Endothelial cell of umbilical vein (primary cell): ENCODE data around the gene TSC22D1. TPM values are rescaled to one million over a fixed set of nuclear protein-coding genes. Genes with fewer than 3 reads are reported as not detected.

ENCODE experiments used
- BruUV-seq: library from RNA; stranded (reverse); fragments of 400-500 nt; replicated peaks from 2 replicates; lab custom pipeline; 2021; lab: Mats Ljungman, UMichigan
- CTCF ChIA-PET: fragments of 300-600, 350-600 bp; sonication (Branson Sonifier 250); formaldehyde crosslinking; loops from one replicate; lab custom pipeline; 2021; ENCODE audit warnings: antibody characterized with exemption, inconsistent platforms; lab: Charles Lee
- POLR2A ChIA-PET: fragments of 300-600, 350-600 bp; sonication (Branson Sonifier 250); formaldehyde crosslinking; loops from one replicate; lab custom pipeline; 2021; ENCODE audit warnings: antibody characterized with exemption, inconsistent platforms; lab: Charles Lee
- DNase-seq: peaks from one replicate; pipeline ENCODE4 v3.0.0-alpha.2; 2011; ENCODE audit warnings: low read depth, low spot score
- FAIRE-seq: peaks from 2 replicates; lab custom pipeline; 2011; peaks lifted over from hg19 to GRCh38; lab: Jason Lieb, UNC
- H2AFZ ChIP-seq: 2 replicates; pipeline ENCODE4 v1.6.0; 2012; ENCODE audit warnings: low read depth, low read length, control low read depth, inconsistent platforms
- H3K27ac ChIP-seq: 2 replicates; pipeline ENCODE4 v1.5.1; 2011; ENCODE audit warnings: low read depth, mild to moderate bottlenecking, control low read depth, low read length, moderate library complexity; ENCODE audit not compliant: insufficient read depth
- H3K27me3 ChIP-seq, 2 experiments: 2 replicates each; pipeline versions ENCODE4 v1.6.0 to v1.6.1; 2011; ENCODE audit warnings: low read length in 2 of 2, mixed read lengths in 1 of 2; ENCODE audit not compliant: control insufficient read depth in 2 of 2, insufficient read depth in 2 of 2
- H3K36me3 ChIP-seq, 2 experiments: 2 replicates in 1 of 2; 3 replicates in 1 of 2; pipeline ENCODE4 v1.5.1; 2011; ENCODE audit warnings: low read length in 2 of 2, mild to moderate bottlenecking in 1 of 2, moderate library complexity in 1 of 2; ENCODE audit not compliant: control insufficient read depth in 2 of 2, insufficient read depth in 2 of 2; ENCODE audit errors: extremely low read depth in 1 of 2
- H3K4me1 ChIP-seq: 3 replicates; pipeline ENCODE4 v1.5.1; 2011; ENCODE audit warnings: mild to moderate bottlenecking, low read length; ENCODE audit not compliant: control insufficient read depth, insufficient read depth; ENCODE audit errors: extremely low read depth
- H3K4me2 ChIP-seq: 2 replicates; pipeline ENCODE4 v1.6.1; 2011; ENCODE audit warnings: low read length, control low read depth, mixed read lengths; ENCODE audit not compliant: insufficient read depth
- H3K4me3 ChIP-seq, 3 experiments: fragments of 200-600 bp in 1 of 3; sonication (generic), shearing (Covaris generic) in 1 of 3; replicated peaks in 1 of 3; 2 replicates each; pipeline ENCODE4 v1.5.1; 2011 to 2016; ENCODE audit warnings: control low read depth in 3 of 3, low read length in 3 of 3, mild to moderate bottlenecking in 2 of 3, inconsistent platforms in 1 of 3, low read depth in 1 of 3, moderate library complexity in 1 of 3; ENCODE audit not compliant: insufficient read depth in 1 of 3
- H3K79me2 ChIP-seq: 2 replicates; pipeline ENCODE4 v1.6.0; 2012; ENCODE audit warnings: low read length, inconsistent platforms; ENCODE audit not compliant: control insufficient read depth, insufficient read depth
- H3K9ac ChIP-seq: replicated peaks from 2 replicates; pipeline ENCODE3; 2011; ENCODE audit warnings: low read length, control low read depth; ENCODE audit not compliant: insufficient read depth; ENCODE audit errors: extremely low read depth
- H3K9me1 ChIP-seq: replicated peaks from 3 replicates; pipeline ENCODE4 v1.6.0; 2011; ENCODE audit warnings: mild to moderate bottlenecking, low read length; ENCODE audit not compliant: control insufficient read depth, insufficient read depth; ENCODE audit errors: extremely low read depth
- H3K9me3 ChIP-seq: replicated peaks from 2 replicates; pipeline ENCODE4 v1.5.1; 2012; ENCODE audit warnings: low read length, inconsistent platforms; ENCODE audit not compliant: control insufficient read depth, insufficient read depth
- H4K20me1 ChIP-seq: replicated peaks from 2 replicates; pipeline ENCODE3; 2011; ENCODE audit warnings: mild to moderate bottlenecking, low read length; ENCODE audit not compliant: control insufficient read depth, insufficient read depth; ENCODE audit errors: extremely low read depth
- EZH2 ChIP-seq: IDR thresholded peaks from 2 replicates; pipeline ENCODE4 v1.6.1; 2012; ENCODE audit warnings: borderline replicate concordance, low read depth, mild to moderate bottlenecking, moderate library complexity, low read length, inconsistent platforms; ENCODE audit not compliant: severe bottlenecking
- FOS ChIP-seq: IDR thresholded peaks from 2 replicates; pipeline ENCODE4 v1.6.1; 2011; ENCODE audit warnings: mild to moderate bottlenecking, low read length, moderate library complexity, borderline replicate concordance; ENCODE audit not compliant: insufficient read depth
- JUN ChIP-seq: IDR thresholded peaks from 2 replicates; pipeline ENCODE4 v1.6.1; 2011; ENCODE audit warnings: borderline replicate concordance, low read depth; ENCODE audit not compliant: insufficient read length, insufficient read depth
- MYC ChIP-seq: IDR thresholded peaks from one replicate; pipeline ENCODE4 v1.6.1; 2011; ENCODE audit warnings: mild to moderate bottlenecking, low read depth, low read length
- dilution Hi-C: fragments of 300-500 bp; cut with MboI; formaldehyde crosslinking; loops from one replicate; pipeline ENCODE4 v1.15.0; 2019; ENCODE audit warnings: low sequenced_read_pairs; ENCODE audit not compliant: extremely low pct_ligation_motif_present
- intact Hi-C: fragments of 100-400 bp; cut with micrococcal nuclease; formaldehyde crosslinking; loops from one replicate; pipeline ENCODE4 v1.10.0; 2022
- polyA plus RNA-seq, 4 experiments: library from polyadenylated mRNA; depleted of rRNA in 3 of 4; stranded (reverse) in 3 of 4; unstranded in 1 of 4; fragments of >200 nt; gene quantifications; 2 replicates each; pipeline versions ENCODE4 v1.2.1 to v1.2.3, GENCODE V29; 2011 to 2012; ENCODE audit warnings: missing spikeins in 1 of 4
- total RNA-seq: library from RNA; stranded (reverse); gene quantifications from 2 replicates; pipeline ENCODE4 v1.2.3, GENCODE V29; 2021
- TF ChIP-seq, protein P1 (sequence below): IDR thresholded peaks from 2 replicates; pipeline ENCODE4 v1.6.1; 2011; ENCODE audit not compliant: insufficient read depth, insufficient read length
- TF ChIP-seq, protein P2 (sequence below), 2 donors: IDR thresholded peaks; 1 replicate in 1 of 2; 2 replicates in 1 of 2; pipeline ENCODE4 v1.5.1; 2011; ENCODE audit warnings: low read length in 2 of 2, mild to moderate bottlenecking in 2 of 2, moderate library complexity in 2 of 2, control low read depth in 1 of 2, inconsistent platforms in 1 of 2, low read depth in 1 of 2; ENCODE audit not compliant: insufficient read depth in 1 of 2; ENCODE audit errors: extremely low read depth in 1 of 2

TSC22D1 gene
- total and polyA plus RNA-seq, 2 donors (not counting 3 experiments of a cell fraction or from before 2014, with no cell fraction given), result 47.7 to 51.8 TPM

DNA sequence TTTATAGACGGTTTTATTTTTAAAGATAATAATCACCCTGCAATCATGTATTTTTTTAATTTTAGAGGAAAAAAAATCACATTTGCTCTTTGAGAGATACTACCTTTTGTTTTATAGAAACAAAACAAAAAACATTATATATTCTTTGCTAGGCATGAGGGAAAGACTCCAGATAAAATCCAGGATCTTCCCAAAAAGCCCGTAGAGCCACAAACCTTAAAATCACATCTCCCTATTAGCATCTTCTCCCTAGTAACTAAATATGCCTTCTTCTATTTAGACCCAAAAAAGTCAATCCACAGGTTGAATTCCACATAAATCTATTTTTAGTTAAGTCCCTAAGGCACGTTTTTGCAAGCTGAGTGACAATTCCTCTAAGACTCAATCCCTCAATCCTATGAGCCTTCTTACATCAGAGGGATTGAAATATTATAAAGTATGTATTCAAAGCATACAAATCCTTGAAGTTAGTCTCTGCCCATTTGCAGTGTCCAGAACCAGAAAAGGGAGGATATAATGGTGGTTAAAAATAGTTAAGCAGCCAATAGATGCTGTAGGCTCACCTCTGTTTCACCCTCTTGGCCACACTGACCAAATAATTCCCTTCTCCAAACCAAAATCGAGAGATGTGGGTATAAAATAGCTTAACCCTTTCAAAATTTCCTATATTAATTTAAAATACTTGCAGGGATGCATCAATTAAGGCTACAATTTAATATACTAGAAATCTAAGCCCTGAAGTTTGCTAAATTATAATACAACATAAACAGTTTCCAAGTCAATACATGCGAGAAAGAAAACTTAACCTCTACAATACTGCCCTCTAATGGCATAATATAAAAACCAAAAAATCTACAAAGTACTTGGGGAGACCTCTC is 138.5 kb downstream of the TSC22D1 start:
- H3K36me3 ChIP-seq, result peaks cover 9 to 15% of the 10 kb centered on the region in 2 experiments
- DNase-seq (peak; percentile 70), FAIRE-seq (peak; percentile 46)
- H3K27me3 ChIP-seq, result no peaks in the 10 kb centered on the region
- dilution Hi-C loops, result no loop called here
- peak overlapping the region; percentile 53 for H3K4me2 ChIP-seq
- intact Hi-C loops, result loop anchor here (1.0 kb wide), 4 partner anchors 34 to 532 kb away; no protein-coding TSS in a partner anchor
- CTCF ChIA-PET, result interaction anchor here (0.6 to 7.2 kb wide), 30 partner anchors 10 to 536 kb away, joined by 3 to 121 read pairs (median 4); no protein-coding TSS in a partner anchor
- no peak for TF ChIP-seq FOS
- TF ChIP-seq EZH2, result no peak
- TF ChIP-seq, protein P1, sequence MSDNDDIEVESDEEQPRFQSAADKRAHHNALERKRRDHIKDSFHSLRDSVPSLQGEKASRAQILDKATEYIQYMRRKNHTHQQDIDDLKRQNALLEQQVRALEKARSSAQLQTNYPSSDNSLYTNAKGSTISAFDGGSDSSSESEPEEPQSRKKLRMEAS, result no peak
- no peak for TF ChIP-seq MYC
- TF ChIP-seq JUN, result no peak
- TF ChIP-seq, protein P2, sequence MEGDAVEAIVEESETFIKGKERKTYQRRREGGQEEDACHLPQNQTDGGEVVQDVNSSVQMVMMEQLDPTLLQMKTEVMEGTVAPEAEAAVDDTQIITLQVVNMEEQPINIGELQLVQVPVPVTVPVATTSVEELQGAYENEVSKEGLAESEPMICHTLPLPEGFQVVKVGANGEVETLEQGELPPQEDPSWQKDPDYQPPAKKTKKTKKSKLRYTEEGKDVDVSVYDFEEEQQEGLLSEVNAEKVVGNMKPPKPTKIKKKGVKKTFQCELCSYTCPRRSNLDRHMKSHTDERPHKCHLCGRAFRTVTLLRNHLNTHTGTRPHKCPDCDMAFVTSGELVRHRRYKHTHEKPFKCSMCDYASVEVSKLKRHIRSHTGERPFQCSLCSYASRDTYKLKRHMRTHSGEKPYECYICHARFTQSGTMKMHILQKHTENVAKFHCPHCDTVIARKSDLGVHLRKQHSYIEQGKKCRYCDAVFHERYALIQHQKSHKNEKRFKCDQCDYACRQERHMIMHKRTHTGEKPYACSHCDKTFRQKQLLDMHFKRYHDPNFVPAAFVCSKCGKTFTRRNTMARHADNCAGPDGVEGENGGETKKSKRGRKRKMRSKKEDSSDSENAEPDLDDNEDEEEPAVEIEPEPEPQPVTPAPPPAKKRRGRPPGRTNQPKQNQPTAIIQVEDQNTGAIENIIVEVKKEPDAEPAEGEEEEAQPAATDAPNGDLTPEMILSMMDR (IDR thresholded peaks at IDR 0.05; ENCODE audit: extremely low read depth in 1 of 2, insufficient read depth in 1 of 2, low read depth in 1 of 2, low read length in 2 of 2), result peak in 1 of 2 donors; percentile 14
- H3K27ac ChIP-seq, result peak overlapping the region; percentile 67
- H4K20me1 ChIP-seq, result peaks cover 2% of the 10 kb centered on the region
- H3K9ac ChIP-seq, result peak overlapping the region; percentile 61
- H3K9me3 ChIP-seq, result no peaks in the 10 kb centered on the region
- H3K79me2 ChIP-seq, result peaks cover 13% of the 10 kb centered on the region
- no peak overlapping the region for H2AFZ ChIP-seq
- no TSS peak for BruUV-seq
- H3K4me1 ChIP-seq, result peaks cover 16% of the 10 kb centered on the region
- POLR2A ChIA-PET, result interaction anchor here (0.6 to 3.0 kb wide), 27 partner anchors 10 to 1116 kb away, joined by 3 to 35 read pairs (median 4); partner anchors contain the start of genes CCDC122 and LACC1
- peak overlapping the region; percentile 6 to 86 (median 31) for H3K4me3 ChIP-seq
- H3K9me1 ChIP-seq, result no peaks in the 10 kb centered on the region
